K562 (cell line): ENCODE results near the gene WT1.

ENCODE experiments used
- BRF2 ChIP-seq: IDR thresholded peaks from 3 replicates; pipeline ENCODE4 v1.6.1; 2011; ENCODE audit warnings: borderline replicate concordance, mild to moderate bottlenecking; ENCODE audit not compliant: insufficient read length, insufficient read depth
- CC2D1A ChIP-seq: fragments of 450-650 bp; IDR thresholded peaks from 2 replicates; pipeline ENCODE4 v1.6.1; 2017; ENCODE audit warnings: mild to moderate bottlenecking
- CTCF ChIP-seq, 3 experiments: IDR thresholded peaks in 2 of 3; conservative IDR thresholded peaks in 1 of 3; 2 replicates each; pipeline ENCODE4 v1.5.1; 2011 to 2012; ENCODE audit warnings: low read length in 3 of 3, mild to moderate bottlenecking in 3 of 3, control low read depth in 2 of 3, improper control_type of control experiment in 1 of 3, inconsistent platforms in 1 of 3, low read depth in 1 of 3, mixed read lengths in 1 of 3, moderate library complexity in 1 of 3; ENCODE audit not compliant: insufficient read depth in 2 of 3
- ELK1 ChIP-seq: sonication (generic); formaldehyde crosslinking; IDR thresholded peaks from 2 replicates; pipeline ENCODE4 v1.8.1; 2022; ENCODE audit warnings: missing genetic modification reagents
- GTF2B ChIP-seq: IDR thresholded peaks from 2 replicates; pipeline ENCODE4 v1.6.1; 2011; ENCODE audit not compliant: insufficient read length; ENCODE audit errors: extremely low read depth
- MAX ChIP-seq: sonication (generic); formaldehyde crosslinking; IDR thresholded peaks from 2 replicates; pipeline ENCODE4 v1.9.0; 2022; ENCODE audit warnings: mild to moderate bottlenecking, missing genetic modification reagents
- NCOA2 ChIP-seq, 2 experiments: fragments of 450-650 bp; IDR thresholded peaks; 2 replicates each; pipeline ENCODE4 v1.6.1; 2018; ENCODE audit warnings: mild to moderate bottlenecking in 2 of 2, moderate library complexity in 1 of 2; ENCODE audit not compliant: partially characterized antibody in 2 of 2
- POLR2AphosphoS5 ChIP-seq: IDR thresholded peaks from 2 replicates; pipeline ENCODE4 v1.6.1; 2011; ENCODE audit warnings: mild to moderate bottlenecking, low read depth, low read length, moderate library complexity; ENCODE audit not compliant: control insufficient read depth, insufficient read depth
- PRPF4 ChIP-seq: fragments of 200-400 bp; formaldehyde crosslinking; IDR thresholded peaks from one replicate; pipeline ENCODE4 v1.6.1; 2017; ENCODE audit warnings: low read length, low read depth, mild to moderate bottlenecking; ENCODE audit not compliant: insufficient read depth, poor library complexity, severe bottlenecking
- TCF7L2 ChIP-seq: fragments of 150-350 bp; IDR thresholded peaks from 2 replicates; pipeline ENCODE4 v1.6.1; 2016; ENCODE audit warnings: low read depth, mild to moderate bottlenecking, low read length, moderate library complexity
- ZBTB2 ChIP-seq: fragments of 450-650 bp; IDR thresholded peaks from 2 replicates; pipeline ENCODE4 v1.6.1; 2016; ENCODE audit warnings: antibody characterized with exemption

- TF ChIP-seq POLR2AphosphoS5 (no peak), CTCF (IDR thresholded peaks at IDR 0.05 in 2 of 3, conservative IDR thresholded peaks at IDR 0.05 in 1 of 3; ENCODE audit: insufficient read depth in 2 of 3, low read depth in 1 of 3, low read length in 3 of 3) (no peak), CC2D1A (no peak), PRPF4 (no peak), TCF7L2 (no peak), NCOA2 (IDR thresholded peaks at IDR 0.05; ENCODE audit: partially characterized antibody in 2 of 2) (no peak), GTF2B (no peak), BRF2 (no peak), MAX (CRISPR knock-in tag) (no peak), ZBTB2 (no peak), ELK1 (CRISPR knock-in tag) (no peak)
These were observed 81.5 kb downstream of the WT1 start for GRCh38 chr11:32353884-32354283.
